Ectodermal cell (in vitro differentiated cells): Measurements from ENCODE around the gene PPARA.

Experiments
- H3K27ac ChIP-seq: 2 replicates; pipeline ENCODE4 v1.7.0; 2013; ENCODE audit warnings: mild to moderate bottlenecking, low read depth, low read length; ENCODE audit not compliant: insufficient read depth, poor library complexity, severe bottlenecking
- H3K27me3 ChIP-seq: 2 replicates; pipeline ENCODE4 v1.7.0; 2013; ENCODE audit warnings: mild to moderate bottlenecking, low read length; ENCODE audit not compliant: insufficient read depth, control insufficient read depth, poor library complexity, severe bottlenecking
- H3K36me3 ChIP-seq: one replicate; pipeline ENCODE4 v1.7.0; 2013; ENCODE audit warnings: low read length; ENCODE audit not compliant: control insufficient read depth, insufficient read depth
- H3K4me1 ChIP-seq: one replicate; pipeline ENCODE4 v1.7.0; 2013; ENCODE audit warnings: low read length; ENCODE audit not compliant: control insufficient read depth, insufficient read depth
- H3K4me3 ChIP-seq: 2 replicates; pipeline ENCODE4 v1.7.0; 2013; ENCODE audit warnings: low read depth, low read length, control low read depth; ENCODE audit not compliant: insufficient read depth
- H3K9me3 ChIP-seq: 2 replicates; pipeline ENCODE4 v1.7.0; 2013; ENCODE audit warnings: mild to moderate bottlenecking, low read length, moderate library complexity; ENCODE audit not compliant: control insufficient read depth
- WGBS, 2 experiments: methylation state at CpG; one replicate each; pipeline ENCODE4 v1.1.7; 2013; ENCODE audit warnings: missing lambda C conversion rate in 2 of 2; 5-methylcytosine and 5-hydroxymethylcytosine counted together

The PPARA gene

GRCh38 chr22:46107089-46107664 lies 43.1 kb upstream of the PPARA start:
- Histone ChIP-seq H3K4me1 (peaks cover 4% of the 10 kb centered on the region), H3K4me3 (no peak overlapping the region), H3K27me3 (no peaks in the 10 kb centered on the region), H3K27ac (no peak overlapping the region), H3K9me3 (no peaks in the 10 kb centered on the region), H3K36me3 (no peaks in the 10 kb centered on the region)
- 93 to 94% methylated on average over 35 of the region's 35 CpGs for WGBS, 2 experiments

- Histone ChIP-seq H3K36me3 (no peaks in the 10 kb centered on the region), H3K9me3 (no peaks in the 10 kb centered on the region), H3K27me3 (no peaks in the 10 kb centered on the region), H3K27ac (no peak overlapping the region), H3K4me3 (no peak overlapping the region), H3K4me1 (peaks cover 4% of the 10 kb centered on the region)
- WGBS, 2 experiments: 88 to 90% methylated on average over 22 of the region's 22 CpGs
Measured at GRCh38 chr22:46107753-46108563, 42.4 kb upstream of the PPARA start.

- WGBS, 2 experiments: 88% methylated on average over 20 of the region's 20 CpGs
- Histone ChIP-seq H3K27me3 (no peaks in the 10 kb centered on the region), H3K4me1 (peaks cover 4% of the 10 kb centered on the region), H3K36me3 (no peaks in the 10 kb centered on the region), H3K4me3 (no peak overlapping the region), H3K9me3 (no peaks in the 10 kb centered on the region), H3K27ac (no peak overlapping the region)
Measured at GRCh38 chr22:46108564-46109473, 41.5 kb upstream of the PPARA start.

GRCh38 chr22:46109474-46110003 lies 40.8 kb upstream of the PPARA start:
- no peaks in the 10 kb centered on the region for H3K9me3 ChIP-seq
- H3K4me3 ChIP-seq: no peak overlapping the region
- H3K36me3 ChIP-seq: no peaks in the 10 kb centered on the region
- no peak overlapping the region for H3K27ac ChIP-seq
- peaks cover 4% of the 10 kb centered on the region for H3K4me1 ChIP-seq
- H3K27me3 ChIP-seq: no peaks in the 10 kb centered on the region
- 94% methylated on average over 13 of the region's 13 CpGs for WGBS, 2 experiments

DNA sequence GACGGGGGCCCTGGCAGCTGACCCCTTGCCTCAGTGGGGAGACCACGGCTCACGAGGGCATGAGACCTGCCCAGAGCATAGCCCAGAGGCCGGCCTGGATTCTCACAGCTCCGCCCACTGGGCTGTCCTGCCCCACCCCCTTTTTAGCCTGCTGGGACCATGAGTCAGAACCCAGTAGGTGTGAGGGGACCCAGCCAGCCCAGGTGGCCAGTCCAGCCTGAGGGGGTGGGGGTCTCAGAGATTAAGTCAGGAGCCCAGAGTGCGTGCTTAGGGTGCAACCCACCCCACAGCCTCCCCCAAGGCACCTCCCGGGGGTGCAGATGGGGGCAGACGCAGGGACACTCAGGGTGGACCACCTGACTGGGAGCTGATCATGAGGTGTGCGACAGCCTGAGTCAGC lies 40.1 kb upstream of the PPARA start:
- WGBS, 2 experiments: 80% methylated on average over 9 of the region's 9 CpGs
- H3K4me3 ChIP-seq: no peak overlapping the region
- H3K27me3 ChIP-seq: no peaks in the 10 kb centered on the region
- no peaks in the 10 kb centered on the region for H3K9me3 ChIP-seq
- no peak overlapping the region for H3K27ac ChIP-seq
- no peaks in the 10 kb centered on the region for H3K36me3 ChIP-seq
- H3K4me1 ChIP-seq: peaks cover 4% of the 10 kb centered on the region

GRCh38 chr22:46111645-46112306 lies 38.5 kb upstream of the PPARA start:
- Histone ChIP-seq H3K9me3 (no peaks in the 10 kb centered on the region), H3K4me3 (no peak overlapping the region), H3K36me3 (no peaks in the 10 kb centered on the region), H3K27ac (no peak overlapping the region), H3K27me3 (no peaks in the 10 kb centered on the region), H3K4me1 (peaks cover 4% of the 10 kb centered on the region)
- 61 to 63% methylated on average over 20 of the region's 20 CpGs for WGBS, 2 experiments

GRCh38 chr22:46112405-46112804 lies 37.9 kb upstream of the PPARA start:
- Histone ChIP-seq H3K27me3 (no peaks in the 10 kb centered on the region), H3K36me3 (no peaks in the 10 kb centered on the region), H3K4me3 (no peak overlapping the region), H3K27ac (no peak overlapping the region), H3K4me1 (peaks cover 4% of the 10 kb centered on the region), H3K9me3 (no peaks in the 10 kb centered on the region)
- WGBS, 2 experiments: 75 to 77% methylated on average over 20 of the region's 20 CpGs

DNA sequence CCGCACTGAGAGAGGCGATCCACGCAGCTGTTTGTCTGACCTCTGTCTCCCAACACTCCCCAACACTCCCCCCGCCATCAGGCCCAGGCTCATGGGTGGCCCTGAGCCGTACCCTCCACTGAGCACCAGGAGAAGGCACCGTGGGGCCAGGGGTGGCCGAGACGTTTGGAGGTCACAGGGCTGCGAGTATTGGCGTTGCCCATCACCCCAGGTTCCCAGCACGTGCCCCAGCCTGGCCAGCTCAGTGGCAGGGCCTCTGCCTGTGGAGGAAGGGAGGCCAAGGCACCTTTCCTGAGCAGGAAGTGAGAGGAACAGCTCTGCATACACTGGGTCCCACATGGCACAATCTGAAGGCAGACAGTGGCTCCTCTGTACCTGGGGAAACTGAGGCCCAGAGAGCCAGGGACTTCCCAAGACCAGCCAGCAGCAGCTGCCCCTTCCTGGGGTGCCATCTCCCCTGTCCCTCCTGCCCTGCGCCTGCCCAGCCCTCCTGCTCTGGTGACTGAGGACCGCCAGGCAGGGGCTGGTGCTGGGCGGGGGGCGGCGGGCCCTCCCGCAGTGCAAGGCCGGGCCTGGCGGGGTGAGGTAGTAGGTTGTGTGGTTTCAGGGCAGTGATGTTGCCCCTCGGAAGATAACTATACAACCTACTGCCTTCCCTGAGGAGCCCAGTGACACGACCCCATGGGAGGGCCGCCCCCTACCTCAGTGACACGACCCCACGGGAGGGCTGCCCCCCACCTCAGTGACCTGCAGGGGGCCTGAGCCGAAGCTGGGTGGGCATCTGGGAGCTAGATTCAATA lies 37.0 kb upstream of the PPARA start:
- no peaks in the 10 kb centered on the region for H3K9me3 ChIP-seq
- H3K36me3 ChIP-seq: no peaks in the 10 kb centered on the region
- 90 to 91% methylated on average over 25 of the region's 25 CpGs for WGBS, 2 experiments
- no peak overlapping the region for H3K4me3 ChIP-seq
- H3K27ac ChIP-seq: no peak overlapping the region
- H3K4me1 ChIP-seq: peaks cover 4% of the 10 kb centered on the region
- H3K27me3 ChIP-seq: no peaks in the 10 kb centered on the region

GRCh38 chr22:46113910-46114517 lies 36.3 kb upstream of the PPARA start:
- Histone ChIP-seq H3K4me3 (no peak overlapping the region), H3K27me3 (no peaks in the 10 kb centered on the region), H3K4me1 (peaks cover 4% of the 10 kb centered on the region), H3K27ac (no peak overlapping the region), H3K36me3 (no peaks in the 10 kb centered on the region), H3K9me3 (no peaks in the 10 kb centered on the region)
- WGBS, 2 experiments: 90 to 92% methylated on average over 21 of the region's 21 CpGs
